ENCODE results near the gene IGF2. TPM values are rescaled to one million over a fixed set of nuclear protein-coding genes. Genes with fewer than 3 reads are reported as not detected.

Gene IGF2
- total RNA-seq, 2 experiments from 2014 or later: 0.07 to 0.08 TPM

DNA sequence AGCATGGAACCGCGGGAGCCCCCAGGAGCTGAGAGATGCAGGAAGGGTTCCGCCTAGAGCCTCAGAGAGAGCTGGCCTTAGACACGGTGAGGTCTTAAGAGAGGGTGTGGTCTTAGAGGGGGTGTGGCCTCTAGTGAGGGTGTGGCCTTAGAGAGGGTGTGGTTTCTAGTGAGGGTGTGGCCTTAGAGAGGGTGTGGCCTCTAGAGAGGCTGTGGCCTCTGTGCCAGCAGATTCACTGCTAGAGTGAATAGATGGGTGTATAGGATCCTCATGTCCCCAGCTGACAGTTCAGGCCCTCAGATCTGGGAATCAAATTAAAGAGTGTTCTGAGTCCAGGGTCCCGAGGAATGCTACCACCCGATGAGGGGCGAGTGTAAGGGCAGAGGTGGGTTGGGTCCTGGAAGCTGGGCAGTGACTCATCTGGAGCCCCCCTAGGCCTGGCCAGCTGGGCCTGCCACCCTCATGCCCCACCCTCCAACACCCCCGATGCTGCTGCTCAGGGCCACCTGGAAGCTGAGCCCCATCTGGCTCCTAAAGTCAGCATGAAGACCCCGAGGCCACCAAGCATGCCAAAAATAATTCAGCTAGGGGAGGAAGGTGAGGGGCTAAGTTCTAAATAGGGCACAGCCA is 49.5 kb downstream of the IGF2 start:
- no peak overlapping the region for H3K4me3 Mint-ChIP-seq
- DNase-seq: peak; percentile 32
- peaks cover 6% of the 10 kb centered on the region for H3K27me3 Mint-ChIP-seq
- H3K9me3 Mint-ChIP-seq: no peaks in the 10 kb centered on the region
- CTCF ChIA-PET: interaction anchor here (0.5 to 1.3 kb wide), 4 partner anchors 15 to 396 kb away, joined by 3 to 4 read pairs (median 3); no protein-coding TSS in a partner anchor
- H3K27ac Mint-ChIP-seq: no peak overlapping the region
- POLR2A ChIA-PET: no interaction called here
- H3K36me3 Mint-ChIP-seq (ENCODE audit: low read depth): no peaks in the 10 kb centered on the region
- peaks cover 7% of the 10 kb centered on the region for H3K4me1 Mint-ChIP-seq

DNA sequence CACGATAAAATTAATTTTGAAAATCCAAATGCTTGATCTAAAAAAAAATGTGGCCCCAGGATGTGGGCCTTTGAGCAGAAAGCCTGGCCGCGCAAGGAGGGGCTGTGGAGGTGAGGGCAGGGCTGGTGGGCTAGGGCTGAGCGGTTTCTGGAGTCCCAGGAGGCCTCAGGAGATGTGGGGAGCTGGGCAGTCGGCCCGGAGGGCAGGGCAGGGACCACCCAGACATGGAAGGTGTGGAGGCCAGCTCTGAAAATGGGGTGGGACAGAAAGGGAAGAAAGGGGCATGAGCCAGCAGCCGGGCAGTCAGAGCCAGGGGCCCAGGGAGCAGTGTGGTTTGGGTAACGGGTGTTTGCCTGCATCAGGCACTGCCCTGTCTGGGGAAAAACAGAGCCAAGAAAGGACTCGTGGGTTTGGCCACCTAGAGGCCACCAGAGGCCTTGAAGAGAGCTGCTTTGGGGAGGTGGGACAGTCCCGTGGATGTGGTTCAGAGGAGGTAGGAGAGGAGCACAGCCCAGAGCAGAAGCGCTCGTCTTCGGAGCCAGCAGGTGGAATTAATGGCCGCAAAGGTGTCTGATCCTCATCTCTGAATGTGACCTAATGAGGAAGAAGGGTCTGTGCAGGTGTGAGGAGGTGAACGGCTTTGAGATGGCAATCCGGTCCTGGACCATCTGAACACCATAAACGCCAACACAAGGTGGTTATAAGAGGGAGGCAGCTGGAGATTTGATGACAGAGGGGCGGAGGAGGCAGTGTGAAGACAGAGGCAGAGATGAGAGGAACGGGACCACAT is 50.2 kb downstream of the IGF2 start:
- DNase-seq: no peak
- Mint-ChIP-seq H3K27me3 (peaks cover 6% of the 10 kb centered on the region), H3K4me1 (peaks cover 7% of the 10 kb centered on the region), H3K27ac (no peak overlapping the region), H3K9me3 (peaks cover 6% of the 10 kb centered on the region), H3K36me3 (ENCODE audit: low read depth) (no peaks in the 10 kb centered on the region), H3K4me3 (no peak overlapping the region)
- CTCF ChIA-PET: interaction anchor here (0.6 to 1.3 kb wide), 4 partner anchors 14 to 1671 kb away, joined by 3 to 4 read pairs (median 3); no protein-coding TSS in a partner anchor
- POLR2A ChIA-PET: no interaction called here

DNA sequence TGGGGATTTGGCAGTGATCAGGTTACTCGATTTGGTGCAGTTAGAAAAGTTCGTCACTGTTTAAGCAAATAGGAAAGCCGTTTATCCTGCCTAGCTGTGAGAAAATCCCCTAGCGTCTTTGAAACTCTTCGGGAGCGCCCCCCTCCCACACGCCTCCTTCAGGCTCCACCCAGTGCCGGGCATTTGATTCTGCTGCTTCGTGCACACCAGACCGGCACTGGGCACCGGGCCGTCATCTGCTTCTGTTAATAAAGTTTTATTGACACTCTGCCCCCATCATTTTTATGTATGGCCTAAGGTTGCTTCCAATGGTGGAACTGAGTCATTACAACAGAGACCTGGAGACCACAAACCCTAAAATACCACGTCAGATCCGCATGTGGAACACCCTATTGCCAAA is 50.9 kb downstream of the IGF2 start:
- no peak overlapping the region for H3K4me3 Mint-ChIP-seq
- peaks cover 5% of the 10 kb centered on the region for H3K4me1 Mint-ChIP-seq
- no peaks in the 10 kb centered on the region for H3K36me3 Mint-ChIP-seq (ENCODE audit: low read depth)
- ChIA-PET POLR2A (no interaction called here), CTCF (interaction anchor here (0.6 to 1.3 kb wide), 2 partner anchors 13 to 1672 kb away, joined by 3 to 4 read pairs; no protein-coding TSS in a partner anchor)
- no peak for DNase-seq
- H3K9me3 Mint-ChIP-seq: peaks cover 8% of the 10 kb centered on the region
- peaks cover 3% of the 10 kb centered on the region for H3K27me3 Mint-ChIP-seq
- H3K27ac Mint-ChIP-seq: no peak overlapping the region

DNA sequence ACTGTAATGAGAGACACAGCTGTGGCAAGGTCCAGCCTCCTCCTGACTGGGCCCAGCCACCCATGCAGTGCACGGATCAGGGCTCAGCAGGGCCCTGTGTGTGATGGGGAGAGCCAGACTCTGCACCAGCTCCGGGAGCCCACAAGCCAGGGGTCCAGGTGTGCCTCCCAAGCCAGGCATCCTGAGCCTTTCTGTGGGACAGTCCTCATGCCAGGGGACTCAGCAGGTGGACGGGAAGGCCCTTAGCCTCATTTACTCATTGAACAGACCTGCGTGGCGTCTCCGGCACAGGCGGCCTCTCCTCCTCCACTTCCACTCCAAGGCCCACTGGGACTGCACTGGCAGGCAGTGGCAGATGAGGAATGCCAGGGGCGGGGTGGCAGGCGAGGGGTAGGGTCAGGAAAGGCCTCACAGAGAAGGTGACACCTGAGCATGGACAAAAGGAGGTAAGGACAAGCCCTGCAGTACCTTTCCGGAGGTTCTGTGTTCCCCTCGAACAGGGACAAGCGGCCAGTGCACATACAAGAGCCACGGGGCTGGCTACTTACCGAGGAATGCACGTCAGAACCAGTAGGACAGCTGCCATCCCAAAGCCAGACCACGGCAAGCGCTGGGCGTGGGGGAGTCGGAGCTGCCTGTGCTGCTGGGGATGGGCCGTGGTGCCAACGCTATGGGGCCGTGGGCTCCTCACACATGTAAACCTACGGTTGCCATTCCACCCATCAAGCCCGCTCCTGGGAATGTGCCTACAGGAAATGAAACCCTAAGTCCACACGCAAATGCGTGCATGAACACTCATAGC is 52.7 kb downstream of the IGF2 start:
- POLR2A ChIA-PET: no interaction called here
- Mint-ChIP-seq H3K27me3 (no peaks in the 10 kb centered on the region), H3K9me3 (peaks cover 10% of the 10 kb centered on the region), H3K27ac (no peak overlapping the region), H3K4me3 (no peak overlapping the region), H3K36me3 (ENCODE audit: low read depth) (no peaks in the 10 kb centered on the region), H3K4me1 (no peaks in the 10 kb centered on the region)
- CTCF ChIA-PET: interaction anchor here (1.1 kb wide), 1 partner anchor 9 kb away, joined by 3 read pairs; no protein-coding TSS in a partner anchor
- peak; percentile 2 for DNase-seq

DNA sequence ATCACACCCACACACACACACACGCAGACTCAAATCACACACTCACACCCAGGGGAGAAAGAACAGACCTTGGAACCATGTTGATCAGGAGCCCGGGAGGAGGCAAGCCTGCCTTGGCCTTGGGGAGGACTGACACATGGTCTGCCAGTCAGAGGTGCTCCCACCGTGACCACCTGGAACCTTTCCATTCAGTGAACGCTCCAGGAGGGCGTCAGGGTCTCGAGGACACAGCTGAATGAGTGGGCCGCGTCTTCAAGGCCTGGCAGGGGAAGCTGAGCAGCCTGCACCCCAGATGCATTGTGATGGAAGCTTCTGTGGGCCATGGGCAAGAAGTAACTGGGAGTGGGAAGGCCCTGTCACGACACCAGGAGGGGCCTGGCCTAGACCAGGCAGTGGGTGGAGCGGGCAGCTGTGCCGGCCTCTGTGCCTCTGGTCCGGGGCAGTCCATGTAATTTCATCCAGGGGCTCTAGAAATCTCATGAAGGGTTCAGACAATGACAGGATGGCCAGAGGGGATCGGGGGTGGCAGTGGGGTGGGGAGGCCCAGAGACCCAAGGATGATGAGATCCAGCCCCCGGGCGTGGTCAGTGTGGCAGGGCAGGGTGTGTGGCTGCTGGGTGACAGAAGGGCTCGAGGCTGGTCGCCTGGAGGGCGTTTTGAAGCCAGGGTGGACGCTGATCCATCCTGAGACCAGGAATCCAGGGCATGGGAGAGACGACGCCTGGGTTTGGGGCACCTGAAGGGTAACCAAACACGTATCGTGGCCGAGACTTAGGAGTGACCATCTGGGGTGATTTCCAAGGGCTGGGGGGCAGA is 53.7 kb downstream of the IGF2 start:
- ChIA-PET CTCF (interaction anchor here (0.7 to 1.1 kb wide), 2 partner anchors 8 to 804 kb away, joined by 3 read pairs; no protein-coding TSS in a partner anchor), POLR2A (no interaction called here)
- Mint-ChIP-seq H3K27me3 (peaks cover 2% of the 10 kb centered on the region), H3K36me3 (ENCODE audit: low read depth) (no peaks in the 10 kb centered on the region), H3K9me3 (peaks cover 10% of the 10 kb centered on the region), H3K4me3 (no peak overlapping the region), H3K27ac (no peak overlapping the region), H3K4me1 (no peaks in the 10 kb centered on the region)
- peak; percentile 4 for DNase-seq

DNA sequence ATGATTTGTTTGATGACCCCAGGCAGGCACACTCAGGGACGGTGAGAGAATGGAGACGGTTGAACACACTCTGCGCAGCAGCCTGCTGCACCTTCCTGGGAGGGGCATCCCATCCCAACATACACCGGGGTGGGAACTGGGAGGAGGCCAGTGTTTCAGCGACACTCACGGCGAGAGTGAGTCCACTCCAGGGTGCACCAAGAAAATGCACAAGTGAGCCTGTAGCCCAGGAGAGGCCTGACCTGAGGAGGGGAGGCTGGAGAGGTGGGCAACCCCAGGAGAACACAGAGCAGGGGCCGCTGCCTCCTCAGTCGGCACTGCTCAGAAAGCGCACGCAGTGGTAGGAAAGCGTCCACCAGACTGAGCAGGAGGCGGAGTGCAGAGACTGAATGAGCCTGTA is 54.5 kb downstream of the IGF2 start:
- Mint-ChIP-seq H3K4me3 (no peak overlapping the region), H3K27me3 (peaks cover 5% of the 10 kb centered on the region), H3K9me3 (peaks cover 10% of the 10 kb centered on the region), H3K36me3 (ENCODE audit: low read depth) (no peaks in the 10 kb centered on the region), H3K27ac (no peak overlapping the region), H3K4me1 (no peaks in the 10 kb centered on the region)
- ChIA-PET POLR2A (no interaction called here), CTCF (no interaction called here)
- DNase-seq: peak; percentile 3

Small RNA genes lying within 50 kb of the gene (microRNA-seq; reads per million reads assigned to microRNA genes)
- gene MIR4686 (ENCODE audit: borderline microRNAs expressed, borderline replicate concordance) (not detected), gene MIR483 (ENCODE audit: borderline microRNAs expressed, borderline replicate concordance) (1.3 reads per million)

Other genes with a start within 250 kb of the IGF2 start
- under 1 TPM in 1 of 2 experiments, not detected in 1; 0.05 TPM for gene PRR33, start 247.5 kb downstream of the IGF2 start, total RNA-seq
- gene TNNT3, start 219.7 kb downstream of the IGF2 start, total RNA-seq: 1 to 10 TPM; 3.7 to 5.4 TPM
- 100 to 1,000 TPM in 1 of 2 experiments, 10 to 100 TPM in 1; 77.5 to 106 TPM for gene MRPL23, start 192.1 kb downstream of the IGF2 start, total RNA-seq
- gene H19, start 141.5 kb downstream of the IGF2 start, total RNA-seq: not detected
- gene INS, start 21.8 kb upstream of the IGF2 start, total RNA-seq: not detected
- gene TH, start 32.4 kb upstream of the IGF2 start, total RNA-seq: not detected
- gene ASCL2, start 131.2 kb upstream of the IGF2 start, total RNA-seq: under 1 TPM; 0.31 to 0.40 TPM
- gene C11orf21, start 162.5 kb upstream of the IGF2 start, total RNA-seq: 10 to 100 TPM; 66.4 to 81.0 TPM
- gene TSPAN32, start 162.6 kb upstream of the IGF2 start, total RNA-seq: 10 to 100 TPM; 77.6 to 98.9 TPM
- gene CD81, start 237.9 kb upstream of the IGF2 start, total RNA-seq: 100 to 1,000 TPM; 137 to 157 TPM